Ovary (tissue), 3 donors: ENCODE results near the gene ITGB1BP1.

Experiments used
- CTCF ChIP-seq, 3 donors: fragments of 450-650 bp in 2 of 3; fragments of 200-600 bp in 1 of 3; IDR thresholded peaks; one replicate each; pipeline versions ENCODE4 v1.5.1 to v1.8.0; 2016 to 2022; ENCODE audit warnings: antibody characterized with exemption in 3 of 3, mild to moderate bottlenecking in 1 of 3
- EP300 ChIP-seq: sonication (generic); formaldehyde crosslinking; IDR thresholded peaks from one replicate; pipeline ENCODE4 v1.6.1; 2017; ENCODE audit warnings: antibody characterized with exemption
- POLR2A ChIP-seq: fragments of 450-650 bp; IDR thresholded peaks from one replicate; pipeline ENCODE4 v1.6.1; 2017; ENCODE audit warnings: antibody characterized with exemption, mild to moderate bottlenecking, moderate library complexity
- donor health status: DM: no; HTN: no; CAD: no.

DNA sequence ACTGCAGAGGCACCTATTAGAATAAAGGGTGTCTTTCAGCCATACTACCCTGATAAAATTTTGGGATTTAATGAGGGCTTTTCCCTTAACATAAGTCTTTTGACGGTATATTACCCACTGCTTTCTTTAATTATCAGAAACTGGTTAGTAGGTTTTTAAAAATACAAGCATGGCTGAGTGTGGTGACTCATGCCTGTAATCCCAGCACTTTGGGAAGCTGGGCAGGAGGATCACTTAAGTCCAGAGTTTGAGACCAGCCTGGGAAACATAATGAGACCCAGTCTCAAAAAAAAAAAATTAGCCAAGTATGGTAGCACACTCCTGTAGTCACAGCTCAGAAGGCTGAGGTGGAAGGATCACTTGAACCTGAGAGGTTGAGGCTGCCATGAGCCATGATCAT, 16.2 kb upstream of the ITGB1BP1 start:
- TF ChIP-seq CTCF (IDR thresholded peaks at IDR 0.05): no peak
- TF ChIP-seq POLR2A: no peak
- TF ChIP-seq EP300: no peak
